Fibroblast of lung (primary cell): ENCODE measurements around the gene ZNF805. TPM values are rescaled to one million over a fixed set of nuclear protein-coding genes. Genes with fewer than 3 reads are reported as not detected.
"Not testable (repeated sequence)": the region's sequence is repeated elsewhere in the genome, so short reads cannot be mapped to it uniquely, and the experiment has no call there.

Experiments used
- DNase-seq, 2 donors: peaks; one replicate each; pipeline versions ENCODE4 v3.0.0 to v3.0.0-alpha.2; 2010; ENCODE audit warnings: low read depth in 2 of 2
- H2AFZ ChIP-seq: 2 replicates; pipeline ENCODE4 v1.5.1; 2012; ENCODE audit warnings: low read length, control low read depth, inconsistent platforms
- H3K27ac ChIP-seq: 2 replicates; pipeline ENCODE4 v1.5.1; 2011; ENCODE audit warnings: low read length, control low read depth; ENCODE audit not compliant: insufficient read depth
- H3K27me3 ChIP-seq: 2 replicates; pipeline ENCODE4 v1.5.1; 2011; ENCODE audit warnings: mild to moderate bottlenecking, low read length; ENCODE audit not compliant: control insufficient read depth, insufficient read depth
- H3K36me3 ChIP-seq: 2 replicates; pipeline ENCODE4 v1.5.1; 2011; ENCODE audit warnings: low read length; ENCODE audit not compliant: control insufficient read depth, insufficient read depth
- H3K4me1 ChIP-seq: 2 replicates; pipeline ENCODE4 v1.5.1; 2011; ENCODE audit warnings: low read length; ENCODE audit not compliant: control insufficient read depth, insufficient read depth; ENCODE audit errors: extremely low read depth
- H3K4me2 ChIP-seq: 2 replicates; pipeline ENCODE4 v1.5.1; 2011; ENCODE audit warnings: low read length, control low read depth; ENCODE audit not compliant: insufficient read depth; ENCODE audit errors: extremely low read depth
- H3K4me3 ChIP-seq, 4 experiments: fragments of 200-600 bp in 1 of 4; sonication (generic) in 1 of 4; replicated peaks in 1 of 4; 2 replicates each; pipeline ENCODE4 v1.5.1; 2011 to 2016; ENCODE audit warnings: low read length in 4 of 4, low read depth in 3 of 4, mild to moderate bottlenecking in 3 of 4, control low read depth in 2 of 4, inconsistent platforms in 1 of 4, mixed read lengths in 1 of 4; ENCODE audit not compliant: insufficient read depth in 1 of 4; ENCODE audit errors: control extremely low read depth in 1 of 4
- H3K79me2 ChIP-seq: 2 replicates; pipeline ENCODE4 v1.5.1; 2012; ENCODE audit warnings: mild to moderate bottlenecking, low read length, inconsistent platforms; ENCODE audit not compliant: control insufficient read depth, insufficient read depth
- H3K9ac ChIP-seq: 2 replicates; pipeline ENCODE4 v1.5.1; 2011; ENCODE audit warnings: mild to moderate bottlenecking, low read length, control low read depth; ENCODE audit not compliant: insufficient read depth
- H3K9me3 ChIP-seq: 2 replicates; pipeline ENCODE4 v1.5.1; 2012; ENCODE audit warnings: low read depth, low read length; ENCODE audit not compliant: control insufficient read depth, insufficient read depth
- H4K20me1 ChIP-seq: 2 replicates; pipeline ENCODE4 v1.5.1; 2011; ENCODE audit warnings: low read length; ENCODE audit not compliant: control insufficient read depth, insufficient read depth; ENCODE audit errors: extremely low read depth
- CTCF ChIP-seq, 2 donors: IDR thresholded peaks in 1 of 2; conservative IDR thresholded peaks in 1 of 2; 1 replicate in 1 of 2; 2 replicates in 1 of 2; pipeline ENCODE4 v1.5.1; 2011 to 2012; ENCODE audit warnings: low read length in 2 of 2, control low read depth in 1 of 2, inconsistent platforms in 1 of 2, low read depth in 1 of 2, mild to moderate bottlenecking in 1 of 2
- EZH2 ChIP-seq: IDR thresholded peaks from 2 replicates; pipeline ENCODE4 v1.5.1; 2012; ENCODE audit warnings: low read length, control low read depth, mild to moderate bottlenecking; ENCODE audit errors: missing control alignments
- polyA plus RNA-seq, 2 donors: library from polyadenylated mRNA; depleted of rRNA in 1 of 2; stranded (reverse) in 1 of 2; unstranded in 1 of 2; fragments of >200 nt; gene quantifications; 2 replicates each; pipeline ENCODE4 v1.2.1, GENCODE V29; 2011 to 2012; ENCODE audit warnings: missing spikeins in 1 of 2
- total RNA-seq: library from RNA; depleted of rRNA; stranded (reverse); fragments of >200 nt; gene quantifications from 2 replicates; pipeline ENCODE4 v1.2.1, GENCODE V29; 2014

Gene ZNF805
- total and polyA plus RNA-seq, 2 donors (not counting 1 experiment from before 2014, with no cell fraction given), result 8.1 to 40.6 TPM

GRCh38 chr19:57192077-57192420 is 48.4 kb upstream of the ZNF805 start:
- DNase-seq, result peak in 1 of 2 donors; percentile 23

GRCh38 chr19:57192993-57193392 is 47.4 kb upstream of the ZNF805 start:
- H3K79me2 ChIP-seq, result peaks cover 33% of the 10 kb centered on the region
- peak overlapping the region; percentile 80 for H3K4me2 ChIP-seq
- no peak for TF ChIP-seq EZH2
- TF ChIP-seq CTCF (conservative IDR thresholded peaks at IDR 0.05 in 1 of 2, IDR thresholded peaks at IDR 0.05 in 1 of 2; ENCODE audit: low read depth in 1 of 2, low read length in 2 of 2), result no peak
- H3K9ac ChIP-seq, result no peak overlapping the region
- no peaks in the 10 kb centered on the region for H3K9me3 ChIP-seq
- no peak overlapping the region for H3K27ac ChIP-seq
- peaks cover 16% of the 10 kb centered on the region for H3K36me3 ChIP-seq
- peak overlapping the region; percentile 87 to 98 (median 96) for H3K4me3 ChIP-seq
- H4K20me1 ChIP-seq, result no peaks in the 10 kb centered on the region
- no peaks in the 10 kb centered on the region for H3K27me3 ChIP-seq
- H2AFZ ChIP-seq, result no peak overlapping the region
- peak in 1 of 2 donors; percentile 6 for DNase-seq
- H3K4me1 ChIP-seq, result no peaks in the 10 kb centered on the region

More at GRCh38 chr19:57192077-57192420, 48.4 kb upstream of the ZNF805 start:
- Histone ChIP-seq H3K4me3 (peak overlapping the region; percentile 87 to 98 (median 96)), H3K4me1 (no peaks in the 10 kb centered on the region), H3K79me2 (peaks cover 33% of the 10 kb centered on the region), H3K4me2 (peak overlapping the region; percentile 80), H2AFZ (peak overlapping the region; percentile 41), H3K27me3 (no peaks in the 10 kb centered on the region), H3K9ac (peak overlapping the region; percentile 80), H3K9me3 (no peaks in the 10 kb centered on the region), H3K36me3 (peaks cover 16% of the 10 kb centered on the region), H3K27ac (peak overlapping the region; percentile 78), H4K20me1 (no peaks in the 10 kb centered on the region)
- TF ChIP-seq EZH2 (no peak), CTCF (conservative IDR thresholded peaks at IDR 0.05 in 1 of 2, IDR thresholded peaks at IDR 0.05 in 1 of 2; ENCODE audit: low read depth in 1 of 2, low read length in 2 of 2) (no peak)

- H3K4me2 ChIP-seq, H2AFZ ChIP-seq, H3K4me3 ChIP-seq, H3K4me1 ChIP-seq, H3K27ac ChIP-seq, H3K27me3 ChIP-seq, H4K20me1 ChIP-seq, H3K9me3 ChIP-seq, DNase-seq, H3K9ac ChIP-seq: not testable (repeated sequence)
- Histone ChIP-seq H3K79me2 (peaks cover 34% of the 10 kb centered on the region), H3K36me3 (peaks cover 21% of the 10 kb centered on the region)
Measured at GRCh38 chr19:57197874-57198273, 42.6 kb upstream of the ZNF805 start.
